AG10803 (cell line): Measurements from ENCODE around the gene FAM89B.

Source experiments
- DNase-seq: peaks from one replicate; pipeline ENCODE4 v3.0.0; 2010; ENCODE audit warnings: low read depth
- H3K4me3 ChIP-seq: 2 replicates; pipeline ENCODE4 v1.5.1; 2011; ENCODE audit warnings: mild to moderate bottlenecking, low read length, control low read depth
- CTCF ChIP-seq: conservative IDR thresholded peaks from 2 replicates; pipeline ENCODE4 v1.5.1; 2011; ENCODE audit warnings: mild to moderate bottlenecking, low read length, control low read depth, inconsistent platforms

Gene FAM89B

GRCh38 chr11:65578667-65579066 lies 6.3 kb downstream of the FAM89B start:
- no peak for DNase-seq
- H3K4me3 ChIP-seq: no peak overlapping the region
- TF ChIP-seq CTCF: no peak

GRCh38 chr11:65579291-65579690 lies 7.0 kb downstream of the FAM89B start:
- no peak for DNase-seq
- H3K4me3 ChIP-seq: no peak overlapping the region
- no peak for TF ChIP-seq CTCF

GRCh38 chr11:65580031-65580692 lies 7.8 kb downstream of the FAM89B start:
- no peak overlapping the region for H3K4me3 ChIP-seq
- DNase-seq: no peak
- no peak for TF ChIP-seq CTCF

GRCh38 chr11:65580756-65581155 lies 8.4 kb downstream of the FAM89B start:
- TF ChIP-seq CTCF: no peak
- no peak for DNase-seq
- H3K4me3 ChIP-seq: no peak overlapping the region

GRCh38 chr11:65581928-65582327 lies 9.6 kb downstream of the FAM89B start:
- no peak overlapping the region for H3K4me3 ChIP-seq
- TF ChIP-seq CTCF: no peak
- DNase-seq: no peak

GRCh38 chr11:65583589-65583988 lies 11.3 kb downstream of the FAM89B start:
- no peak for TF ChIP-seq CTCF

GRCh38 chr11:65584106-65584505 lies 11.8 kb downstream of the FAM89B start:
- no peak overlapping the region for H3K4me3 ChIP-seq
- DNase-seq: no peak
- TF ChIP-seq CTCF: no peak

More at GRCh38 chr11:65583589-65583988, 11.3 kb downstream of the FAM89B start:
- no peak for DNase-seq
- H3K4me3 ChIP-seq: no peak overlapping the region
